Endothelial cell of umbilical vein (primary cell): Measurements from ENCODE around the gene MYO1E. TPM values are rescaled to one million over a fixed set of nuclear protein-coding genes. Genes with fewer than 3 reads are reported as not detected.

Experiments used
- BruUV-seq: library from RNA; stranded (reverse); fragments of 400-500 nt; replicated peaks from 2 replicates; lab custom pipeline; 2021; lab: Mats Ljungman, UMichigan
- CTCF ChIA-PET: fragments of 300-600, 350-600 bp; sonication (Branson Sonifier 250); formaldehyde crosslinking; loops from one replicate; lab custom pipeline; 2021; ENCODE audit warnings: antibody characterized with exemption, inconsistent platforms; lab: Charles Lee
- POLR2A ChIA-PET: fragments of 300-600, 350-600 bp; sonication (Branson Sonifier 250); formaldehyde crosslinking; loops from one replicate; lab custom pipeline; 2021; ENCODE audit warnings: antibody characterized with exemption, inconsistent platforms; lab: Charles Lee
- DNase-seq: peaks from one replicate; pipeline ENCODE4 v3.0.0-alpha.2; 2011; ENCODE audit warnings: low read depth, low spot score
- FAIRE-seq: peaks from 2 replicates; lab custom pipeline; 2011; peaks lifted over from hg19 to GRCh38; lab: Jason Lieb, UNC
- H2AFZ ChIP-seq: 2 replicates; pipeline ENCODE4 v1.6.0; 2012; ENCODE audit warnings: low read depth, low read length, control low read depth, inconsistent platforms
- H3K27ac ChIP-seq: 2 replicates; pipeline ENCODE4 v1.5.1; 2011; ENCODE audit warnings: low read depth, mild to moderate bottlenecking, control low read depth, low read length, moderate library complexity; ENCODE audit not compliant: insufficient read depth
- H3K27me3 ChIP-seq, 2 experiments: 2 replicates each; pipeline versions ENCODE4 v1.6.0 to v1.6.1; 2011; ENCODE audit warnings: low read length in 2 of 2, mixed read lengths in 1 of 2; ENCODE audit not compliant: control insufficient read depth in 2 of 2, insufficient read depth in 2 of 2
- H3K36me3 ChIP-seq, 2 experiments: 2 replicates in 1 of 2; 3 replicates in 1 of 2; pipeline ENCODE4 v1.5.1; 2011; ENCODE audit warnings: low read length in 2 of 2, mild to moderate bottlenecking in 1 of 2, moderate library complexity in 1 of 2; ENCODE audit not compliant: control insufficient read depth in 2 of 2, insufficient read depth in 2 of 2; ENCODE audit errors: extremely low read depth in 1 of 2
- H3K4me1 ChIP-seq: 3 replicates; pipeline ENCODE4 v1.5.1; 2011; ENCODE audit warnings: mild to moderate bottlenecking, low read length; ENCODE audit not compliant: control insufficient read depth, insufficient read depth; ENCODE audit errors: extremely low read depth
- H3K4me2 ChIP-seq: 2 replicates; pipeline ENCODE4 v1.6.1; 2011; ENCODE audit warnings: low read length, control low read depth, mixed read lengths; ENCODE audit not compliant: insufficient read depth
- H3K4me3 ChIP-seq, 3 experiments: fragments of 200-600 bp in 1 of 3; sonication (generic), shearing (Covaris generic) in 1 of 3; replicated peaks in 1 of 3; 2 replicates each; pipeline ENCODE4 v1.5.1; 2011 to 2016; ENCODE audit warnings: control low read depth in 3 of 3, low read length in 3 of 3, mild to moderate bottlenecking in 2 of 3, inconsistent platforms in 1 of 3, low read depth in 1 of 3, moderate library complexity in 1 of 3; ENCODE audit not compliant: insufficient read depth in 1 of 3
- H3K79me2 ChIP-seq: 2 replicates; pipeline ENCODE4 v1.6.0; 2012; ENCODE audit warnings: low read length, inconsistent platforms; ENCODE audit not compliant: control insufficient read depth, insufficient read depth
- H3K9ac ChIP-seq: replicated peaks from 2 replicates; pipeline ENCODE3; 2011; ENCODE audit warnings: low read length, control low read depth; ENCODE audit not compliant: insufficient read depth; ENCODE audit errors: extremely low read depth
- H3K9me1 ChIP-seq: replicated peaks from 3 replicates; pipeline ENCODE4 v1.6.0; 2011; ENCODE audit warnings: mild to moderate bottlenecking, low read length; ENCODE audit not compliant: control insufficient read depth, insufficient read depth; ENCODE audit errors: extremely low read depth
- H3K9me3 ChIP-seq: replicated peaks from 2 replicates; pipeline ENCODE4 v1.5.1; 2012; ENCODE audit warnings: low read length, inconsistent platforms; ENCODE audit not compliant: control insufficient read depth, insufficient read depth
- H4K20me1 ChIP-seq: replicated peaks from 2 replicates; pipeline ENCODE3; 2011; ENCODE audit warnings: mild to moderate bottlenecking, low read length; ENCODE audit not compliant: control insufficient read depth, insufficient read depth; ENCODE audit errors: extremely low read depth
- EZH2 ChIP-seq: IDR thresholded peaks from 2 replicates; pipeline ENCODE4 v1.6.1; 2012; ENCODE audit warnings: borderline replicate concordance, low read depth, mild to moderate bottlenecking, moderate library complexity, low read length, inconsistent platforms; ENCODE audit not compliant: severe bottlenecking
- FOS ChIP-seq: IDR thresholded peaks from 2 replicates; pipeline ENCODE4 v1.6.1; 2011; ENCODE audit warnings: mild to moderate bottlenecking, low read length, moderate library complexity, borderline replicate concordance; ENCODE audit not compliant: insufficient read depth
- GATA2 ChIP-seq: IDR thresholded peaks from 2 replicates; pipeline ENCODE4 v1.7.0; 2011; ENCODE audit warnings: low read depth, mild to moderate bottlenecking, moderate library complexity, mixed read lengths, low read length; ENCODE audit not compliant: insufficient read length, insufficient read depth
- MYC ChIP-seq: IDR thresholded peaks from one replicate; pipeline ENCODE4 v1.6.1; 2011; ENCODE audit warnings: mild to moderate bottlenecking, low read depth, low read length
- POLR2A ChIP-seq: IDR thresholded peaks from 2 replicates; pipeline ENCODE4 v1.6.1; 2012; ENCODE audit warnings: low read depth, mild to moderate bottlenecking, control low read depth, low read length
- POLR2AphosphoS5 ChIP-seq: IDR thresholded peaks from 2 replicates; pipeline ENCODE4 v1.6.1; 2012; ENCODE audit warnings: low read depth, mild to moderate bottlenecking, control low read depth, low read length, moderate library complexity; ENCODE audit not compliant: insufficient read depth
- dilution Hi-C: fragments of 300-500 bp; cut with MboI; formaldehyde crosslinking; loops from one replicate; pipeline ENCODE4 v1.15.0; 2019; ENCODE audit warnings: low sequenced_read_pairs; ENCODE audit not compliant: extremely low pct_ligation_motif_present
- intact Hi-C: fragments of 100-400 bp; cut with micrococcal nuclease; formaldehyde crosslinking; loops from one replicate; pipeline ENCODE4 v1.10.0; 2022
- polyA plus RNA-seq, 4 experiments: library from polyadenylated mRNA; depleted of rRNA in 3 of 4; stranded (reverse) in 3 of 4; unstranded in 1 of 4; fragments of >200 nt; gene quantifications; 2 replicates each; pipeline versions ENCODE4 v1.2.1 to v1.2.3, GENCODE V29; 2011 to 2012; ENCODE audit warnings: missing spikeins in 1 of 4
- total RNA-seq: library from RNA; stranded (reverse); gene quantifications from 2 replicates; pipeline ENCODE4 v1.2.3, GENCODE V29; 2021
- TF ChIP-seq, protein P1 (sequence below), 2 donors: IDR thresholded peaks; 1 replicate in 1 of 2; 2 replicates in 1 of 2; pipeline ENCODE4 v1.5.1; 2011; ENCODE audit warnings: low read length in 2 of 2, mild to moderate bottlenecking in 2 of 2, moderate library complexity in 2 of 2, control low read depth in 1 of 2, inconsistent platforms in 1 of 2, low read depth in 1 of 2; ENCODE audit not compliant: insufficient read depth in 1 of 2; ENCODE audit errors: extremely low read depth in 1 of 2

MYO1E gene
- total and polyA plus RNA-seq, 2 donors (not counting 3 experiments of a cell fraction or from before 2014, with no cell fraction given), result 31.6 to 218 TPM

DNA sequence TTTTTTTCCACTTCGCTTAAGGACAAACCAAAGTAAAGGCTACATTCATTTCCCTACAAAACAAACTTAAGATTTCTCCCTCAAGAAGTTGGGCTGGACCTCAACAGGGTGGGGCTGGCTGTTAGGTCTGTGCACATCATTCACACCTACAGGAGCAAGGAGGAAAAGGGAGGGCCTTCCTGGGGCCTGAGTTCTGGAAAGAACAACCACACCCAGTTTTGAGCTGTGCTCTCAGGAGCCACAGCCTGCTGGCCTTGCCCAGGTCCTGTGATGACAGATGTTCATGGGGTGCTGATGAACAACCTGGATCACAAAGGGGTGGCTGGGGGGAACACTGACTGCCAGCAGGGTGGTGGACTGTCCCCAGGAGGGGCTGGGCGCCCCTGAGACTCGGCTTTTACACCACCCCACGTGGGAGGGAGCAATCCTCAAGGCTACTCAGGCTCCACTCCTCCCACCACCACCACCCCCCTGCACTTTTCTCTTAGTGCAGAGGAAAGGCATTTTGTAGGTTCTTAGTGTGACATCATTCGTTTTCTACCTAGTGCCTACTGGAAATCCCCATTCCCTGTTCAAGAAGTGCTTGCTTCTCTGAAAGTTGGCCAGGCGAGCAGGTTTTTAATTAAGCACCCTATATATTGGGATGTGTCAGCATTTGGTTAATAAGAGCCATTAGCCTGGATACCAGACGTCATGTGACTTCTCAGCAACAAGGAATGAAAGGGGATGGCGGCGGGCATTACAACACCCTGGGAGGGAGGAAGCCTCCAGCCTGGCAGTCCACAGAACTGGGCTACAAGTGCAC is 232.0 kb downstream of the MYO1E start:
- Histone ChIP-seq H3K9me3 (no peaks in the 10 kb centered on the region), H3K27me3 (no peaks in the 10 kb centered on the region), H3K79me2 (no peaks in the 10 kb centered on the region), H2AFZ (no peak overlapping the region), H3K4me2 (no peak overlapping the region), H3K27ac (no peak overlapping the region), H3K9me1 (no peaks in the 10 kb centered on the region), H4K20me1 (no peaks in the 10 kb centered on the region), H3K4me1 (no peaks in the 10 kb centered on the region), H3K36me3 (peaks cover 0 to 28% of the 10 kb centered on the region in 2 experiments), H3K4me3 (no peak overlapping the region), H3K9ac (no peak overlapping the region)
- intact Hi-C loops, result no loop called here
- POLR2A ChIA-PET, result no interaction called here
- FAIRE-seq (no peak), DNase-seq (no peak)
- TF ChIP-seq FOS (no peak), GATA2 (no peak), POLR2AphosphoS5 (no peak), MYC (no peak), EZH2 (no peak), POLR2A (no peak)
- TF ChIP-seq, protein P1, sequence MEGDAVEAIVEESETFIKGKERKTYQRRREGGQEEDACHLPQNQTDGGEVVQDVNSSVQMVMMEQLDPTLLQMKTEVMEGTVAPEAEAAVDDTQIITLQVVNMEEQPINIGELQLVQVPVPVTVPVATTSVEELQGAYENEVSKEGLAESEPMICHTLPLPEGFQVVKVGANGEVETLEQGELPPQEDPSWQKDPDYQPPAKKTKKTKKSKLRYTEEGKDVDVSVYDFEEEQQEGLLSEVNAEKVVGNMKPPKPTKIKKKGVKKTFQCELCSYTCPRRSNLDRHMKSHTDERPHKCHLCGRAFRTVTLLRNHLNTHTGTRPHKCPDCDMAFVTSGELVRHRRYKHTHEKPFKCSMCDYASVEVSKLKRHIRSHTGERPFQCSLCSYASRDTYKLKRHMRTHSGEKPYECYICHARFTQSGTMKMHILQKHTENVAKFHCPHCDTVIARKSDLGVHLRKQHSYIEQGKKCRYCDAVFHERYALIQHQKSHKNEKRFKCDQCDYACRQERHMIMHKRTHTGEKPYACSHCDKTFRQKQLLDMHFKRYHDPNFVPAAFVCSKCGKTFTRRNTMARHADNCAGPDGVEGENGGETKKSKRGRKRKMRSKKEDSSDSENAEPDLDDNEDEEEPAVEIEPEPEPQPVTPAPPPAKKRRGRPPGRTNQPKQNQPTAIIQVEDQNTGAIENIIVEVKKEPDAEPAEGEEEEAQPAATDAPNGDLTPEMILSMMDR (IDR thresholded peaks at IDR 0.05; ENCODE audit: extremely low read depth in 1 of 2, insufficient read depth in 1 of 2, low read depth in 1 of 2, low read length in 2 of 2), result no peak
- no TSS peak for BruUV-seq
- dilution Hi-C loops, result no loop called here
- CTCF ChIA-PET, result no interaction called here
